Tongue (tissue), 2 donors: ENCODE data around the gene AGAP1. TPM values are rescaled to one million over a fixed set of nuclear protein-coding genes. Genes with fewer than 3 reads are reported as not detected.

Experiments used
- DNase-seq: peaks from one replicate; pipeline ENCODE4 v3.0.0-alpha.2; 2015
- total RNA-seq: library from RNA; depleted of rRNA; stranded (reverse); fragments of >200 nt; gene quantifications from one replicate; pipeline ENCODE4 v1.2.3, GENCODE V29; 2014

Gene AGAP1
- total RNA-seq, 1 donor from 2014 or later, result 33.0 TPM

DNA sequence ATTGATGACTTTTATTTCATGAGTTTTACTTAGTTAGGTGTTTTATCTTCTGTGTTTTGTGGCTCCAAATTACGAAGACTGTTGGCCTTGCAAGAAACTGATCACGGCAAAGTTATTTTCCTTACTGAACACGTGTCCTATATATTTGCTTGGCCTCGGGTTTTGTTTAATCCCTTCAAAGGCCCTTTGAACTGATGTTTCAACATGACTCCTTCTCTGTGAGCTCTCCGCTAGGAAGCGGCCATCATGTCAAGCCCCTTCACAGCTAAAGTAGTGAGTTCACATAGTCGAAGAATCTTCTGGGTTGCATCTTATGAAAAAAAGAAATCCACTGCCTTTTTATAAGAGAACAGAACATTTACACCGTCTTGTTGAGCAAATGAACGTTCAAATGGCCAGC lies 515.0 kb downstream of the AGAP1 start:
- no peak for DNase-seq

DNA sequence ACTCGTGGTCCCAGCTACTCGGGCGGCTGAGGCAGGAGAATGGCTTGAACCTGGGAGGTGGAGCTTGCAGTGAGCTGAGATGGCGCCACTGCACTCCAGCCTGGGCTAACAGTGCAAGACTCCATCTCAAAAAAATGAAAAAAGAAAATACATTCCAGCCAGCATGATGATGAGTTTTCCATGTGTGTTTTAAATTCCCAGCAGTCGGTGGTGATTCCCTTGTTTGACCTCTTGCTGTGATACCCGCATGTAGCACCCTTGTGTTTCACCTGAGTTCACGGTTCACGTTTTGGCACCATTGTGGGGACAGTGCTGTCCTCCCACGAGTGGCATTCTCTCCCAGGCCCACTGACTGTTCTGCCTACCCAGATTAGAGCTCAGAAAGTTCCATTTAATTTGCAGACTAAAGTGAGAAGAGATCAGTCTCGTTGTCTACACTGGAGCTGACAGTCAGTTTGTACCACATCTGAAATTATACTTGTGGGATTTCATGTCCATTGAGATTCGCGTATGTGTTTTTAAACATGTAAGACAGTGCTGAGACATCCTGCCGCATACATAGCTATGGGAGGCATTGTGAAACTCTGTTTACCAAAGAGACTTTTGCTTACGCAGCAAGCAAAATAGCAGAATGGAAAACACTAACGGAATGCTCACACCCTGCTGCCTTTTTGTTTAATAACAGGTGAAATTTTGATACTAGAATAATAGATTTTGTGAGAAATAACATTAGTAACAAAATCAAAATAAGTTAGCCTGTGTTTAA lies 517.3 kb downstream of the AGAP1 start:
- no peak for DNase-seq

DNA sequence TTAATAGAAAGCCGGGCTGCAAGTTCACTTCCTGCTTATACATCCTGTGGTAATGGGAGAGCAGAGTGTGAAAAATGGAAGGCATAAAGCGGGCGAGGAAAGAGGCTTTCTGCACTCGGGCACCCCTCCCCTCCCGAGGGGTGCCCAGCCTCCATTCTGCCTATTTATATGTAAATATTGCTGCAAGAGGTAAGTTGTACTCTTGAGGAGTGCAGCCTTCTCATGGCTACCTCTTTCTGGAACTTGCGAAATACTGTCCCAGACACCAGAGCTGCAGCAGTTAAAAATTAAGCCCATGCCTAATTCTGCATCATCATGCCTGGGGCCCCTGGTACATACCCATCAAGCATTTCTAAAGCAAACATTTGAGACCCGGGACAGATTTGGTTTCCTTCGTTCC lies 518.3 kb downstream of the AGAP1 start:
- DNase-seq, result no peak

DNA sequence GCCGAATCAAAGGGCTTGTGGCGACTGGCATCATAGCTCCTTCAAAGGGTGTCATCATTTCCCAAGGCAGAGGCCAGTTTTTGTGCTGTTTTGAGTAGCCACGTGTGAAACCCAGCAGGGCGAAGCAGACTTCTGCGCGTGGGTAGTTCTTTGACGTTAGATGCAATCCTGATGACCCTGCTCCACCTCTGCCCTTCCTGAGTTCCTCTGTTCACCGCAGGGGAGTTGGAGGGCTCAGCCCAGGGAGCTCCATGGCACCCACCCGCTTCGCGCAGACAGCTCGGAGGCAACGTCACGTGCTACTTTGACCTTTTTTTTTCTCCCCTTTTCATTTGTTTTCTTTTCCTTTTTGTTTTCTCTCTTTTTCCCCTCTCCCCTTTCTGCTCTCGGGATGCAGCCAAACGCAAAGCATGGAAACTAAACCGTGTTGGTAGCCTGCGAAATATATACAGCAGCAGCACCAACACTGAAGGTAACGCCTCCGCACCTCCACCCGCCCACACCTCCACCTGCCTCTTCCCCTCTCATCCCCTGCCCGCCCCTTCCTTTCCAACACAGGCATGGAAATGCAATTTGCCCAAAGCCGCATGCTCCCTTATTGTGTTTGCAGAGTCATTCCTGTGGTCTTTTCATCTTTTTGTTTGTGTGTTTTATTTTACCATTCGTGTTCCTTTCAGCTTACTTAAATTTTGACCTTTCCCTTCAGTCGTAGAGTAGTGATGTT lies 520.7 kb downstream of the AGAP1 start:
- DNase-seq, result no peak

DNA sequence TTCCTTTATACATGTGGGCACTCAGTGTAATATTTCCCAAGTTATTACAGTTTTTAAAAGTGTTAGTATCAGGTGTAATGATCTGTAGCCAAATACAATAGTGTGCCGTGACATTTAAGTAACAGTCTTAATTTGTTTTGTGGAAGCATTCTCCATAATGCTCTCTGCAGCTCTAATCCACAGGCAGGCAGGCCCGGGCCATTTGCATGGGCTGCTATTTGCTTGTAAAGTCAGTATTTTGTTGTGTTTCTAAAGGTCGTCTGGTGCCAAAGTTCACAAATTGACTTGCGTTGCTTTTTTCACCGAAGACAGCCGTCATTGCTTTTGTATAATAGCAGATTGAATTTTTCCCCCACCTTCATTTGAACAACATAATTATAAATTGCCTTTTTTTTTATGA lies 521.3 kb downstream of the AGAP1 start:
- DNase-seq, result no peak

DNA sequence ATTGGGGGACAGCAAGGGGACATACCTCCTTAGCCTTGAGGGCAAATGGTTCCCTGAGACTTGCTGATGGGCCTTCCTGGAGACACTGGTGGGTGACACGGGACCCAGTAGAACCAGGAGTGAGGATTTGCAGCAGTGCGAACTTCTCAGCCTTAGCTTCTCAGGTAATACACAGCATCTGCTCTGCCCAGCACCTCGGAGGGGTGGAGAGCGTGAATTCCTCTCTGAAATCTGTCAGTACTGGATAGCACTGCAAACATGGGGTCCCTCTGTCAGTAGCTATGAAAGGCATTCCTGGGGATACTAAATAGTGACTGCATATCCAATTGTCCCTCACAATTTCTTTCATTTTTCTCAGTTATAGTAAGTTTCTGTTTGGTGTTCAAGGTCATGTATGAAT lies 522.7 kb downstream of the AGAP1 start:
- DNase-seq, result no peak

DNA sequence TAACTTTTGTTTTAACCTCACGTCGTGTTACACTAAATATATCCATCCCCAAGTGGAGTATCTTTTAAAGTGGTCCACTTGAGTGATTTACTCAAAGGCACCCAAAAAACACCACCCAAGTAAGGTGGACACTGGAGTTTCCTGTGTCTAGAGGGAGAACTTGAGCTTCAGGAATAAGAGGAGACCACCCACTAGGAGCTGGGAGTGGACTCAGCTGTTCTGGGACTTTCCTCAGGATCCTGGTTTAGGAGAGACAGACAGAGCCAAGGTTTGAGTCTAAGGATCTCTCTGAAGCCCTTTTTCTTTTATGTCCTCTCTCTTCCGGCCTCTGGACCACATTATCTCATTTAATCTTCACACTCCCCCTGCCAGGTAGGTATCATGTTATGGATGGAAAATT lies 523.6 kb downstream of the AGAP1 start:
- DNase-seq, result no peak

DNA sequence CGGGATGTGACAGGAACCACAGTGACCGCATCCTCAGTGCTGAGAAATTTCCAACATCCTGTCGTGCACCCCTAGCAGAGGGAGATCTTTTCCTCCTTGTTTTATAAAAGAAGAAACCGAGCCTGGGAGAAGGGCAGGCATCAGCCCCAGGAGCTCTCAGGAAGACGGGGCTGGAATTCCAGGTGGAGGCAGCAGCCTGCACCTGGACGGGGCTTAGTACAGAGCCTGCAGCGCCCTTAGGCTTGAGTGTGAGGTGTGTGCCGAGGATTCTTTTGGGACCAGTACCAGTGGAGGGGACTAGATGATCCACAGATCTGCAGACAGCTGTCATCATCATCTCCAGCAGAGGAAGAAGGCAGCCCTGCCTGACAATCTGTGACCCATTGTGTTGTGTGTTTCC lies 525.6 kb downstream of the AGAP1 start:
- no peak for DNase-seq

DNA sequence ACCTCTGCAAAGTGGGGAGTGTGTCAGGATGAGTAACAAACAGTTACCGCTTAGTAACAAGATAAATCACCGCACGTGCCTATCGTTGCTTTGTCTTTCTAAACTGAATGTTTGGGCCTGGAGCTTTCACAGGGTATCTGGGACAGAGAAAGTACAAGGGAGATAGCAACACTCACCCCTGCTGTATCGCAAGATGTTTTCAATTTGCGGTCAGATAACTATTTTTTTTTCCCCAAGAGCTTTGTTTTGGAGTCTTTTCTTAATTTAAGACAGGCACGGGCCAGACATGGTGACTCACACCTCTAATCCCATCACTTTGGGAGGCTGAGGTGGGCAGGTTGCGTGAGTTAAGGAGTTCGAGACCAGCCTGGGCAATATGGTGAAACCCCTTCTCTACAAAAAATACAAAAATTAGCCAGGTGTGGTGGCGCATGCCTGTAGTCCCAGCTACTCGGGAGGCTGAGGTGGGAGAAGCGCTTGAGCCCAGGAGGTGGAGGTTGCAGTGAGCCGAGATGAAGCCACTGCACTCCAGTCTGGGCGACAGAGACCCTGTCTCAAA lies 527.7 kb downstream of the AGAP1 start:
- no peak for DNase-seq

DNA sequence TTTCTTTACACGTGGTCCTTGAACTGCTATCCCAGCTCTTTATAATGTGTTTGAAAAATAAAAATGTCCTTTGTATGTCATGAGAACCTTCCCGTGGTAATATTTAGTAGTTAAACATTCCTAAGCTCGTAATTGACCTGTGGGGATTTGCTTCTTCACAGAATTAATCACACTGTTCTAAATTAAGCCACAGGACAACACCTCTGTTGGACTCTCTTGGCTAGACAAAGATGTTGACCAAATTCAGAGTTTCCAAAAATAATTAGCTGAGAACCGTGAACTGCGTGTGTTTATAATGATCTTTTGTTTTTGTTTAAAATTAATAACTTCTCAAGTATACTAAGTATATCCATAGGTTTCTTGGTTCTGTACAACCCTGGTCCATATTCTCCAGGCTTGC lies 528.3 kb downstream of the AGAP1 start:
- DNase-seq, result no peak

DNA sequence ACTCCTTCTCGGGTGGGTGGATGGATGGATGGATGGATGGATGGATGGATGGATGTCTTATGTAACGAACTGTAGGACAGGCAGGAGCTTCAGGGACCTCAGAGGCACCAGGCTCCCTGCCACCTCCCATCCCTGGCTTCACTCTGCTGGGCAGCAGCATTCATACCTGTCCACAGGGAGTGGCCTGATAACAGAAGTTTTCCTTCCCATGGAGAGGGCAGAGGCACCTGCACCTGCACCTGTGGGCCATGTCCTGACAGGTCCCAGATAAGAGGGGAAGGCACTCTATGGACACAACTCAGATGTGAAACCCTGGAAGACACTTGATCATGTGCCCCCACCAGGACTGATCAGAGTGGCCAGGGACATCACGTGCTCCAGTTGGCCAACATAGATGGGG lies 532.0 kb downstream of the AGAP1 start:
- no peak for DNase-seq

DNA sequence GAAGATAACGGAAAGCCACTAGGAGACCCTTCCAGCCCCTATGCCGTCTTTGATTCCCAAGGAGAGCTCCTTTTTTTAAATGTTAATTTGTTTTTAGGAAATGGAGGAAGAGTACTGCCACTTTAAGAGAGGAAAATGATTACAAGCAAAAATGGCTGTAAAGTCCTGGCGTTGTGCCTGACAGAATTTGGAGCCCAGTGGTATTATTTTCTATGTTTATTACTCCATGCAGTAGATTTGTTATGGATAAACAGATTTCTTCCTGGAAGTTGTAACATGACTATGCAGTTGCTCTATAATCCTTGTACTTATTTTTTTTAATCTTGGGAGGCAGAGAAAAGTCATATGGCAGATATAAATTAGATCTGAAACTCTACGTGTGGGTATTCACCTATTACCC lies 533.0 kb downstream of the AGAP1 start:
- peak; percentile 79 for DNase-seq

DNA sequence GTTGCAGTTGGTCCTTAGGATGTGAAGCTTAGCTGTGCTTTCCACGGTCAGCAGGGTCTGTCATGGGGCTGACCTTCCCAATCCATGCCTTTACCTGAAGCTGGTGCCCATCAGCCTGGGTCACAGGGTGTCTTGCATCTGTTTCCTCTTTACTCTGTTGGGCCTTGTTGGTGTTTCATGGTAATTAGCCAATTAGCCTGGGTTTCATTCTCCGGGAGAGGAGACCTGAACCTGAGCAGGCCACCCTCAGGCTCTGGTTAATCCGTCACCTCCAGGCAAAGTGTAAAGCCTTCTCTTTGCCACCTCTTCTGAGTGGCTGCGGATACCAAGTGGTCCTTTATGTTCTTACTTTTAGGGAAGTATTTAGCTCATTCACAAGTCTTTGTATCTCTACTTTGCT lies 534.2 kb downstream of the AGAP1 start:
- DNase-seq, result no peak

DNA sequence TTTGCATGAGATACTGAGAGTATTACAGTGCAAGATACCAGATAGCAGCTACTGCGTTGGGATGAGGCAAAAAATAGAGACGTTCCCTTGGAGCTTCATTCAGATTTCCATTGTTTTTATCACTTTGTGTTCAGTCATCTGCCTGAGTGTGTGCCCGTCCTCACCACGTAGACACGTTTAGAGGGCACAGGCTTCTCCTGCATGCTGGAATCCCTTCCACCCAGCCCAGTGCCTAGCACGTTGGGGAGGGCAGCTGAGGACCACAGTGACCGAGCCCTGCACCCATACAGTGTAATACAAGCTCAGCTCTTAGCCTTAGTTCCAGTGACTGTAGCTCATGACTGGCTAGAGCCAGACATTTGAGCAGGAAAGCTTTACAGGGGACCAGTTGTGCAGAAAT lies 539.6 kb downstream of the AGAP1 start:
- no peak for DNase-seq

DNA sequence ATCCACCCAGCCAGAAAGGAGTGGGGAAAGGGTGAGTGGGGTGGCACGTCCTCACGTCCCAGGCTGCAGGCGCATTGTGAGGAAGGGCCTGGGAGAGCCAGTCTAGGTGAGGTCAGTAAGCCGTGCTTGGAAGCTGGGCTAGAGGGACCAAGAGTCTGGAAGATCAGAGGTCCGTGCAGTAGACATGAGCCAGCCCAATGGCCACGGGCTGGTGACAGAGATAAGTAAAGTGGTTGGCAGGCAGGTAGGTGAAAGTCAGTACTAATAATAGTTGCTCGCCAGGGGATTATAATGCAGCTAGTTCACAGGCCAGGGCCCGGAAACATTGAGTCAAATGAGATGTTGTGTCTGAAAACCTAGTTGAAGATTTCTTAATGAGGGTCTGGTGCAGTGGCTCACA lies 541.1 kb downstream of the AGAP1 start:
- no peak for DNase-seq

DNA sequence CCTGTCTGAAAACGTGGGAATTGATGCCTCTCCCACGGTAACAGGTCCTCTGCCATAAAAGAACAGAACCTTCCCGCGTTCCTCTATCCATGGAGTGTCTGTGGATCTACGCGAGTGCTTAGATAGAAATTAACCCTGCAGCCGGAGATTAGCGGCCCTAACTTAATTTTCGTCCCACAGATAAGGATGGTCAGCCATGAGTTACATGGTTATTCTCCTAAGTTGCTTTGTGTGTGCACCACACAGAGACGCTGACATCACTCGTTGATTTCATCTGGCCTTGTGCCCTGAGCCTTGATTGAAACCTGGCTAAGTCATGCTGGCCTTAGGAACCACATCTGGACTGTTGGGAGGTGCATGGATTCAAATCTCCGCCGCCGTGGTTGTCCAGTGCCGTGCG lies 542.2 kb downstream of the AGAP1 start:
- DNase-seq, result no peak

DNA sequence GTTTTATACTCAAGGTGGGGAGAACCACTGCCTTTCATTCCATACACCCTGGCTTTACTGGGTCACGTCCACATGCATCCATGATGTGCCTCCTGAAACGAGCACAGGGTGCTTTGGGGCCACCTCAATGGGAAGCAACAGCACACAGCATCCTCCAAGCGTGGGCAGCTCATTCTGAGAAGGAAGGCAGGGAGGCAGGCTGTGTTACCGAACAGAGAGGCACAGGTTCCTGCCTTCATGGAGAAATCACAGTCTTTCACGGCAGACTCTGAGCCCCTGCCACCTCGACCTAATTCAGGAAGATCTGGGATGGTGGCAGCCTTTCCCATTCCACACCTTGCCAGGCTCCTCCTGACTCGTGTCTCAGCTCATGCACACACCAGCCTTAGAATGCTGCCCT lies 544.3 kb downstream of the AGAP1 start:
- no peak for DNase-seq

DNA sequence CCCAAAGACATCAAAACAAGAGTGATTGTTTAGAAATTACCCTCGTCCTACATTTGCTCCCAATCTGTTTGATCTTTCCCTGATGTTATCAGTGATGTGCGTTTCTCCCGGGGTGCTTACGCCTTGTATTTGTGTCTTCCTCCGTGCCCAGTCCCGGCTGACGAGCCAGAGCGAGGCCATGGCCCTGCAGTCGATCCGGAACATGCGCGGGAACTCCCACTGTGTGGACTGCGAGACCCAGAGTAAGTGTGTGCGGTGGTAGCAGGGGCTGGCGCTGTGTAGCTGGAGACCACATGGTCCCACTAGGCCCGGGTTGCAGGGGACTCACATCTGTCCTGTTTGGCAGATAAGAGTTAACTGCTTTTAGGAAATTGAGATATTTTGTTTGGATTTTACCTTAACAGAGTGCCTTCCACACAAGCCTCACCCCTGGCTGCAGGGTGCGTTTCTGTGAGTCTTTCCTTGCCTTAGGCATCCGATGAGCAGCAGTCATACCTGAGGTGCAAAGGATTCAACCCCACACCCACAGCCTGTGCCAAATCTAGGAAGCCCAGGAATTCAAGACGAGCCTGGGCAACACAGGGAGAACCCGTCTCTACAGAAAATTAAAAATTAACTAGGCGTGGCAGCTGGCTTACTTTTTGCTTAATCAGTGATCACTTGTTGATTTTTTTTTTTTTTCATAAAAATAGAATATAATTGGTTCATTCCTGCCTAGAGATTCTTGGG lies 546.9 kb downstream of the AGAP1 start:
- no peak for DNase-seq

DNA sequence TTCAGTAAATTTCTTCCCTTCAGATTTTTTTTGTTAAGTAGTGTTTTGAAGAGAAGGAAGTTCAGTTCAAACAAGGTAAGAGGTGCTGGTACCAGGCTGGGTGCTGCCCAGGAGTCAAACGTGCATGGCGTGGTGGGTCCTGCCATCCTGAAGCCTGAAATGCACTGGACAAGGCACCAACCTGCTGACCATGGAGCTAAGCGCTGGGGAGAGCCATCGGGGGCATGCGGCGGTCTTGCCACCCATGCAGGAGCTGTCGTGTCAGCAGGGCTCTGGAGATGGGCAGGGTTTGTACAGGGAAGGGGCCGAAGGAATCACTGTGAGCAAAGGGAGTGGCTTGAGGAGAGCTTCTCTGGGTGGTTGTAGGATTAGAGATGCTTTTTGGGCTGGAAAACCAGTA lies 547.8 kb downstream of the AGAP1 start:
- DNase-seq, result no peak

DNA sequence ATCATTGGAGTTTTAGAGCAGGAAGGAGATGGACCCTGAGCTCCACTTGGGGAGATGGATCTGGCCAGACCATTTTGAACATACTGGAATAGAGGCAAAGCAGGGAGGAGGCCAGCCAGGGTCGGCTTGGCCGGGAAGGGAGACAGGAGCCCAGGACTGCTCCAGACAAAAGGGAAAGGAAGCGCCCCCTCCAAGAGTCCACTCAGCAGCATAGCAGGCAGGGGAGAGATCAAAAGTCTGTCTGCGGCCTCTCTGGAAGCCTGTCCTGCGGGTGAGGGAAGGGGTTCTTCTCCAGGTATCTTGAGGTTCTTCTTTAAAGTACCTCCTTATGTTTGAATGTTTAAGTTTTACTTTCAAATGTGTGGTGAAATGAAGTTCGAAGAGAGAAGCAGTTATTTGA lies 548.2 kb downstream of the AGAP1 start:
- no peak for DNase-seq

DNA sequence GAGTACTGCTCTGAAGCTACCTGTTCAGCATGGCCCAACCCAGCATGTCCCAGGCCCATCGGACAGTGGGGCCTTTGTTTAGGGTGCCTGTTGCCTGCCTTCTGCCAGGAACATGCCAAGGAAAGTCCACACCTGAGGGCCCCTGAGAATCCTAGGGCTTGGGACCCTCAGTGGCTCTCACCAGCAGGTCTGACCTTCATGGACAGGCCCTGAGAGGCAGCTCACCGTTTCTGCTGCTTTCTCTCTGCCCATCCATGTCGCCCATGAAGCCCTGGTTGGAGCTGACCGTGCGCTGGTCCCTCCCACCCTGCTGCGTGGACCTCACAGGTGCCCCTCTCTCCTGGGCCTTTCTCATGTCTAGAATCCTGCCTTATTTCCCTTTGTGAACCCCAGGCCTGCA lies 550.3 kb downstream of the AGAP1 start:
- no peak for DNase-seq

DNA sequence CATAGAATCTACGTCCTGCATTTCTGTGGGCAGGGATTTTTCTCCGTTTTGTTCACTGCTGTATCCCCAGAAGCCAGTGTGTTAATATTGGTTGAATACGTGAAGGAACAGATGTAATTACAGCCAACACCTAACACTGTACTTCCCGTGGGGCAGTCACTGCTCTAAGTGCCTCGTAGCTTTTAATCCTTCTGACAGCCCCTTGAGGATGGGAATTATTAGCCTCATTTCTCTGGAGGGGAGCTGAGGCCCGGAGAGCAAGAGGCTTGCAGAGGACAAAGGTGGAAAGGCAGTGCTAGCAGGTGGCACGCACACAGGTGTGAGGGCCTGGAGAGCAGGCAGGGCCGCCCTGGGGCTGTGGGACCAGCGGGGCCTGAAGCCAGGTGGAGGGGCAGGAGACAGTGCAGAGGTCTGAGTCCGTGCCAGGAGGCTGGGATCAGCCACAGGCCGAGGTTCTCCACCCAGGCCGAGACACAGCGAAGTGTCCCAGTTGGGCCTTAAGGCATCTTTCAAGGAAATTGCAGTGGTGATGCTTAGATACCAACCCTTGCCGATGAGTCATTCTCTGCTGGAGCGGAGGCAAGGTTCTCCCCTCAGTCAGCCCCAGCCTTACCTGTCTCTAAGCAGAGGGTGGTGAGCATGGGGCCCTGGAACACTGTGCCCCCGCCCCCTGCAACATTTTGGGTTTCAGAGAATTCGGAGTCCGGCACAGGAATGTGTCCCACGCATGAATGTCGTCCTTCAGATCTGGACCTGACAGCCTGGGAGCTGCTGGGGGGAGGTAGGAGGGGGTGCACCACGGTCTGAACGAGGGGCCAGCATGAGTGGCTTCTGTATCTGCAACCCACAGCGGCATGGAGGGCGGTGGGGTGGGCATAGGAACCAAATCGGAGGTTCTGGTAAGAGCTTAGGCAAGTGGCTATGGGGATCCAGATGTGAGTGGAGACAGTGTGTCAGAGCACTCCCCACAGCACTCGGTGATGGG lies 551.7 kb downstream of the AGAP1 start:
- DNase-seq, result no peak
